ENCODE data around the gene HAX1. TPM values are rescaled to one million over a fixed set of nuclear protein-coding genes. Genes with fewer than 3 reads are reported as not detected.

HAX1 gene
- total RNA-seq, 1 experiment from 2014 or later = 129 TPM

DNA sequence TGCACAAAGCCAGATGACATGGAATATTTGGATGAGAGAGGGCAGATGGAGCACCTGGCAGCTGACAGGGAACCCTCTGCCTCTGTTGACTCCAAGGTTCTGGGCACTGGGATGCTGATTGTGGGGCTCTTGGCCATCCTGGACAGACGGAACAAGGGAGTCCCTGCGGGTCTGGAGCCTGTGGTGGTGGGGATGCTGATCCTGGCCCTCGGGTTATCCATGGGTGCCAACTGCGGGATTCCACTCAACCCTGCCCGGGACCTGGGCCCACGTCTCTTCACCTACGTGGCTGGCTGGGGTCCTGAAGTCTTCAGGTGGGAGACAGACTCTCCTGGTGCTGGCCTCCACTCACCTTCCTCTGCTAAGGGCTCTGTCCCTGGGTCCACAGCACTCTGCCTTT lies 51.1 kb downstream of the HAX1 start:
- intact Hi-C loops (cut with micrococcal nuclease; ENCODE audit: unreplicated experiment) = no loop called here
- no peak overlapping the region for H3K4me3 Mint-ChIP-seq (ENCODE audit: low read depth, unreplicated experiment)

DNA sequence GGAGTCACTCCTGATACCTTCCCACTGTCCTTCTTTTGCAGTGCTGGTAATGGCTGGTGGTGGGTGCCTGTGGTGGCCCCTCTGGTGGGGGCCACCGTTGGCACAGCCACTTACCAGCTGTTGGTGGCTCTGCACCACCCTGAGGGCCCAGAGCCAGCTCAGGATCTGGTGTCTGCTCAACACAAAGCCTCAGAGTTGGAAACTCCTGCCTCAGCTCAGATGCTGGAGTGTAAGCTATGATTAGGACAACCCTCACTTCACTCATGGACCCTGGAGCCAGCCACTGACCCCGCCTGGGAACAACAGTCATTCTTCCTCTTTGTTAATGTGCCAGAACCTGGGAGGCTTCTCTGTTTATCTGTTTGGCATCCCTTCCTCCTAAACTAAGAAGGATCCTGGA lies 51.8 kb downstream of the HAX1 start:
- no TSS peak for BruUV-seq (replicated peaks)
- H3K4me1 Mint-ChIP-seq (ENCODE audit: low read depth, unreplicated experiment) = peaks cover 29% of the 10 kb centered on the region
- H3K4me3 Mint-ChIP-seq (ENCODE audit: low read depth, unreplicated experiment) = peak overlapping the region; percentile 71
- no peaks in the 10 kb centered on the region for H3K9me3 Mint-ChIP-seq (ENCODE audit: low read depth, unreplicated experiment)
- no peak for DNase-seq
- H3K27me3 Mint-ChIP-seq (ENCODE audit: unreplicated experiment) = peaks cover 99% of the 10 kb centered on the region
- TF ChIP-seq, protein P1, sequence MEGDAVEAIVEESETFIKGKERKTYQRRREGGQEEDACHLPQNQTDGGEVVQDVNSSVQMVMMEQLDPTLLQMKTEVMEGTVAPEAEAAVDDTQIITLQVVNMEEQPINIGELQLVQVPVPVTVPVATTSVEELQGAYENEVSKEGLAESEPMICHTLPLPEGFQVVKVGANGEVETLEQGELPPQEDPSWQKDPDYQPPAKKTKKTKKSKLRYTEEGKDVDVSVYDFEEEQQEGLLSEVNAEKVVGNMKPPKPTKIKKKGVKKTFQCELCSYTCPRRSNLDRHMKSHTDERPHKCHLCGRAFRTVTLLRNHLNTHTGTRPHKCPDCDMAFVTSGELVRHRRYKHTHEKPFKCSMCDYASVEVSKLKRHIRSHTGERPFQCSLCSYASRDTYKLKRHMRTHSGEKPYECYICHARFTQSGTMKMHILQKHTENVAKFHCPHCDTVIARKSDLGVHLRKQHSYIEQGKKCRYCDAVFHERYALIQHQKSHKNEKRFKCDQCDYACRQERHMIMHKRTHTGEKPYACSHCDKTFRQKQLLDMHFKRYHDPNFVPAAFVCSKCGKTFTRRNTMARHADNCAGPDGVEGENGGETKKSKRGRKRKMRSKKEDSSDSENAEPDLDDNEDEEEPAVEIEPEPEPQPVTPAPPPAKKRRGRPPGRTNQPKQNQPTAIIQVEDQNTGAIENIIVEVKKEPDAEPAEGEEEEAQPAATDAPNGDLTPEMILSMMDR (IDR thresholded peaks at IDR 0.05; ENCODE audit: unreplicated experiment) = no peak
- CTCF ChIA-PET = interaction anchor here (0.6 kb wide), 1 partner anchor 13 kb away, joined by 4 read pairs; no protein-coding TSS in a partner anchor
- peaks cover 28% of the 10 kb centered on the region for H3K36me3 Mint-ChIP-seq (ENCODE audit: insufficient read depth, unreplicated experiment)
- intact Hi-C loops (cut with micrococcal nuclease; ENCODE audit: unreplicated experiment) = no loop called here
- no peak overlapping the region for H3K27ac Mint-ChIP-seq (ENCODE audit: unreplicated experiment)

More for the DNA sequence above, 51.1 kb downstream of the HAX1 start:
- Mint-ChIP-seq H3K27ac (ENCODE audit: unreplicated experiment) (no peak overlapping the region), H3K4me1 (ENCODE audit: low read depth, unreplicated experiment) (peaks cover 29% of the 10 kb centered on the region), H3K27me3 (ENCODE audit: unreplicated experiment) (peaks cover 99% of the 10 kb centered on the region), H3K36me3 (ENCODE audit: insufficient read depth, unreplicated experiment) (peaks cover 27% of the 10 kb centered on the region), H3K9me3 (ENCODE audit: low read depth, unreplicated experiment) (no peaks in the 10 kb centered on the region)
- no peak for DNase-seq
- CTCF ChIA-PET = no interaction called here
- no TSS peak for BruUV-seq (replicated peaks)
- TF ChIP-seq, protein P1 (IDR thresholded peaks at IDR 0.05; ENCODE audit: unreplicated experiment) = no peak

DNA sequence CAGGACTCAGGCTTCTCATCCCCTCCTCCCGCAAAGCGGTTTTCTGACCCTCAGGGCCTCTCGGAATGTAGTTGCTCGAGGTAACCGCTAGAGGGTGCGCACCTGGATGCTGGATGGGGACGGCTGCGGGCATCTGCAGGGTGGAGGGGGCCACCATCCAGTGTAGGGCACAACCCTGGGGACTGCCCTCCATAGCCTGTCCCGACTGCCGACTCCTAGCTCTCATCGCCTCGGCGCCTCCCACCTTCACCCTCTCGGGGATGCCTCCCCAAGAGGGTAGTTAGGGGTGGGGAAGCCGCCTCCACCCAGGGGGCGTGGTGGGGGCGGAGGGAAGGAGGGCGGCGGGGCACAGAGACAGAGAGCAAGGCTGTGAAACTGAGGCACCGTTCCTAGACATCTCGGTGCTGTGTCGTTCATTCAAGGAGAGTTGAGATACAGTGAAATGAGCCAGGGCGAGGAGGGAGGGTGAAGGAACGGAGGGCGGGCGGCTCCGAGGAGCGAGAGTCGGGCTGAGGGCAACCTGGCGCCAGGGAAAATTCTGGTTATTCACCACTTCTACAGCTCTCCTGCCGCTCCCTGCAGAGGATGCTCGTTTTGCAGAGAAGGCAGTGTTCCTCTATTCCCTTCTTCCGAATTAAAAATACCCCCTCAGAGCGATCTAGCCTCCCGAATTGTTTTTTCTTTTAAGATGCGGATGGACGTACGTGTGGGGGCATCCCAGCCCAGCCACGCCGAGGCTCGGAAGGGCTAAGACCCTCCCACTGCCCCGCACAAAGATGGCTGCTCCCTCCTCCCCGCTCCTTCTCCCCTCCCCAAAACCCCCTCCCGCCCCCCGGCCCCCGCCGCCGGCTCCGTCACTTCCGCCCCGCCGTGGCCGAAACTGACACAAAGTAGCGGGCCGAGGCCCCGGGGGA lies 52.5 kb downstream of the HAX1 start, which contains the start of gene ATP8B2:
Gene ATP8B2 (plus strand): TSS at position 857 of the 914 bp plus-strand sequence. CDS start 2,617 bp downstream, outside the sequence.
- H3K27me3 Mint-ChIP-seq (ENCODE audit: unreplicated experiment) = peaks cover 99% of the 10 kb centered on the region
- peak; percentile 87 for DNase-seq
- no peak within 1 kb of the TSS for H3K27ac Mint-ChIP-seq (ENCODE audit: unreplicated experiment)
- CTCF ChIA-PET = interaction anchor here (1.0 to 1.7 kb wide), 2 partner anchors 10 to 99 kb away, joined by 4 to 5 read pairs; no protein-coding TSS in a partner anchor
- TF ChIP-seq, protein P1 (IDR thresholded peaks at IDR 0.05; ENCODE audit: unreplicated experiment) = peak; percentile 91
- intact Hi-C loops (cut with micrococcal nuclease; ENCODE audit: unreplicated experiment) = no loop called here
- no TSS peak for BruUV-seq (replicated peaks)
- peak within 1 kb of the TSS; percentile 71 for H3K4me3 Mint-ChIP-seq (ENCODE audit: low read depth, unreplicated experiment)
- no peaks in the 10 kb centered on the region for H3K9me3 Mint-ChIP-seq (ENCODE audit: low read depth, unreplicated experiment)
- H3K36me3 Mint-ChIP-seq (ENCODE audit: insufficient read depth, unreplicated experiment) = peaks cover 28% of the 10 kb centered on the region
- H3K4me1 Mint-ChIP-seq (ENCODE audit: low read depth, unreplicated experiment) = peaks cover 29% of the 10 kb centered on the region

Other genes with a start within 250 kb of the HAX1 start
- gene NUP210L, start 117.6 kb upstream of the HAX1 start, total RNA-seq (2022) = 0.12 TPM in 1 of 2 replicates, not detected in the other
- gene TPM3, start 80.5 kb upstream of the HAX1 start, total RNA-seq (2022) = 564 and 582 TPM in 2 replicates
- gene CFAP141, start 66.3 kb upstream of the HAX1 start, total RNA-seq (2022) = not detected in 2 replicates
- gene UBAP2L, start 51.7 kb upstream of the HAX1 start, total RNA-seq (2022) = 245 and 250 TPM in 2 replicates
- not detected in 2 replicates for gene AQP10, start 48.5 kb downstream of the HAX1 start, total RNA-seq (2022)
- 9.1 and 9.9 TPM in 2 replicates for gene ATP8B2, start 52.9 kb downstream of the HAX1 start, total RNA-seq (2022)
- gene IL6R, start 132.7 kb downstream of the HAX1 start, total RNA-seq (2022) = 5.0 and 8.3 TPM in 2 replicates
- not detected in 2 replicates for gene TDRD10, start 229.6 kb downstream of the HAX1 start, total RNA-seq (2022)
- gene SHE, start 229.8 kb downstream of the HAX1 start, total RNA-seq (2022) = not detected in 2 replicates